K562 (cell line): Measurements from ENCODE around the gene CLIC1. TPM values are rescaled to one million over a fixed set of nuclear protein-coding genes. Genes with fewer than 3 reads are reported as not detected.

Experiments
- CCNT2 ChIP-seq: IDR thresholded peaks from 2 replicates; pipeline ENCODE4 v1.6.1; 2011; ENCODE audit warnings: borderline replicate concordance, low read depth, mild to moderate bottlenecking, moderate library complexity, mixed read lengths, low read length; ENCODE audit not compliant: insufficient read length; ENCODE audit errors: extremely low read depth
- DDX20 ChIP-seq: fragments of 450-650 bp; IDR thresholded peaks from 2 replicates; pipeline ENCODE4 v1.6.1; 2016; ENCODE audit warnings: missing genetic modification characterization, low read depth, mild to moderate bottlenecking, missing compliant biosample characterization, moderate library complexity
- EGR1 ChIP-seq: fragments of 450-650 bp; conservative IDR thresholded peaks from 2 replicates; pipeline ENCODE4 v1.6.1; 2017; ENCODE audit warnings: mild to moderate bottlenecking
- HSF4 ChIP-seq: fragments of 250-450 bp; sonication (Bioruptor Pico); IDR thresholded peaks from 2 replicates; pipeline ENCODE4 v2.1.2; 2022; ENCODE audit warnings: mild to moderate bottlenecking, moderate library complexity, borderline replicate concordance
- NCOA2 ChIP-seq, 2 experiments: fragments of 450-650 bp; IDR thresholded peaks; 2 replicates each; pipeline ENCODE4 v1.6.1; 2018; ENCODE audit warnings: mild to moderate bottlenecking in 2 of 2, moderate library complexity in 1 of 2; ENCODE audit not compliant: partially characterized antibody in 2 of 2
- PHB2 ChIP-seq: fragments of 450-650 bp; IDR thresholded peaks from 2 replicates; pipeline ENCODE4 v1.6.1; 2017; ENCODE audit warnings: low read depth
- POLR2AphosphoS5 ChIP-seq: IDR thresholded peaks from 2 replicates; pipeline ENCODE4 v1.6.1; 2011; ENCODE audit warnings: mild to moderate bottlenecking, low read depth, low read length, moderate library complexity; ENCODE audit not compliant: control insufficient read depth, insufficient read depth
- RBM25 ChIP-seq: fragments of 200-400 bp; formaldehyde crosslinking; IDR thresholded peaks from 2 replicates; pipeline ENCODE4 v1.6.1; 2018; ENCODE audit warnings: low read length, low read depth, moderate library complexity; ENCODE audit not compliant: severe bottlenecking
- SMARCC2 ChIP-seq: fragments of 450-650 bp; IDR thresholded peaks from 2 replicates; pipeline ENCODE4 v1.6.1; 2017; ENCODE audit warnings: antibody characterized with exemption, moderate library complexity, mild to moderate bottlenecking, low read depth
- ZFP1 ChIP-seq: fragments of 450-650 bp; formaldehyde crosslinking; IDR thresholded peaks from 2 replicates; pipeline ENCODE4 v1.4.0; 2020; ENCODE audit warnings: mild to moderate bottlenecking, mixed read lengths
- ZNF174 ChIP-seq: fragments of 250-450 bp; sonication (Bioruptor Pico); IDR thresholded peaks from 2 replicates; pipeline ENCODE4 v1.4.0; 2020; ENCODE audit warnings: mild to moderate bottlenecking
- ZNF436 ChIP-seq: fragments of 250-450, 450-650 bp; sonication (Bioruptor Pico); formaldehyde crosslinking; IDR thresholded peaks from 2 replicates; pipeline ENCODE4 v1.7.0; 2020; ENCODE audit warnings: mild to moderate bottlenecking
- ZNF766 ChIP-seq: fragments of 200-800 bp; sonication (Bioruptor generic); conservative IDR thresholded peaks from 2 replicates; pipeline ENCODE4 v1.6.1; 2016; ENCODE audit warnings: missing genetic modification characterization, missing compliant biosample characterization
- polyA plus RNA-seq, 8 experiments: library from polyadenylated mRNA; depleted of rRNA in 4 of 8; stranded (reverse) in 5 of 8; unstranded in 3 of 8; fragments of >200 nt; fragmentation: Nextera tagmentation in 2 of 8; fragmentation: Illumina TruSeq in 1 of 8; extraction: Ambion mirVana in 2 of 8; extraction: Trizol in 1 of 8; gene quantifications; 2 replicates each; pipeline versions ENCODE4 v1.2.1 to v1.2.3, GENCODE V29; 2011 to 2014; ENCODE audit warnings: inconsistent platforms in 1 of 8, missing spikeins in 1 of 8
- total RNA-seq, 7 experiments: library from RNA; depleted of rRNA in 6 of 7; stranded (reverse); fragments of >200 nt in 6 of 7; fragmentation: Illumina TruSeq in 2 of 7; extraction: Trizol in 2 of 7; gene quantifications; 2 replicates each; pipeline versions ENCODE4 v1.2.1 to v1.2.3, GENCODE V29; 2011 to 2021; ENCODE audit warnings: low replicate concordance in 1 of 7
- TF ChIP-seq, protein P1 (sequence below), 2 experiments: fragments of 250-450 bp in 1 of 2; fragments of 450-650 bp in 1 of 2; sonication (Bioruptor Pico) in 1 of 2; IDR thresholded peaks; 2 replicates each; pipeline versions ENCODE4 v1.6.1 to v1.8.0; 2016 to 2021; ENCODE audit warnings: mild to moderate bottlenecking in 2 of 2, moderate library complexity in 2 of 2, missing compliant biosample characterization in 1 of 2, missing genetic modification characterization in 1 of 2
- TF ChIP-seq, protein P2 (sequence below): fragments of 450-650 bp; formaldehyde crosslinking; IDR thresholded peaks from 2 replicates; pipeline ENCODE4 v1.4.0; 2020; ENCODE audit warnings: mild to moderate bottlenecking, moderate library complexity
- TF ChIP-seq, protein P3 (sequence below): fragments of 450-650 bp; IDR thresholded peaks from 2 replicates; pipeline ENCODE4 v1.6.1; 2017; ENCODE audit warnings: antibody characterized with exemption, mild to moderate bottlenecking
- TF ChIP-seq, protein P4 (sequence below): sonication (generic); formaldehyde crosslinking; IDR thresholded peaks from 2 replicates; pipeline ENCODE4 v1.8.0; 2022; ENCODE audit warnings: mild to moderate bottlenecking, missing genetic modification reagents

The CLIC1 gene
- total and polyA plus RNA-seq, 9 of the 15 experiments (the other 6 are each of a cell fraction or from before 2014, with no cell fraction given), result 1,267 to 2,419 (median 1,808) TPM

DNA sequence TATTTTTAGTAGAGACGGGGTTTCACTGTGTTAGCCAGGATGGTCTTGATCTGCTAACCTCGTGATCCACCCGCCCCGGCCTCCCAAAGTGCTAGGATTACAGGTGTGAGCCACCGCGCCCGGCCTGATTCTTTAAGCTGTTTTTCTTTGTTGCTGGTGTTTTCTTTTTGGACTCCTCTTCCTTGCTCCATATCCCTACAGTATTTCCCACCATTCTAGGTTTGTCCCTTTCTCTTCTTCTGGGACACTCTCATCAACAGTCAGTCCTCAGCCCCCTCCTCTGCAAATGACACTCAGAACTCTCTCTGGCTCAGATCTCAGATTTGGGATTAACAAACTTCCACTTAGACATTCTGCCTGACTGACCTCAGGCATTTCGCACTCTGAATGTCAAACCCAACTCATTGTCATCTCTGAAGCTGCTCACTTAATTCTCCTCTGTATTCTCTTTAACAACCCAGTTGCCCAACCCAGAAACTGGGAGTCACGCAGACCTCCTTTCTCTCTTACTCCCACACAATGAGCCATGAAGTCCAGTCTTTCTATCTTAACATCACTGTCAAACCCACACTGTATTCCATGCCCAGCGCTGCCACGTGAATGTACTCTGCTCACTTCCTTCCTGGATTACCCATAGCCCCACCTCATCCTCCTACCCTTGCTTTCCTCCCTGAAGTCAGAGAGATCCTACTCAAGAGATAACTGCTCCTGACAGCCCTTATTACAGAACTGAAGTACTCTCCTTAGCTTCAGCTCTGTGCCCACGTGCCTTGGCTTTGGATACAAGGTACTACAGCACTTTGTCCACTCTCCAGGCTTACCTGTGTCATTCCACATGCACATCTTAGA lies 10.6 kb downstream of the CLIC1 start (continued):
- TF ChIP-seq RBM25 (no peak), ZNF436 (0 out of 2 replicates have a peak, but pooled peaks have one; percentile 38), DDX20 (tag) (no peak), PHB2 (no peak), ZFP1 (CRISPR knock-in tag) (peak; percentile 11; the same call in 1 of the 2 replicates), ZNF766 (CRISPR knock-in tag) (no peak), NCOA2 (IDR thresholded peaks at IDR 0.05; ENCODE audit: partially characterized antibody in 2 of 2) (no peak), EGR1 (peak; percentile 70), CCNT2 (no peak), POLR2AphosphoS5 (peak; percentile 28; the same call in 1 of the 2 replicates), HSF4 (CRISPR knock-in tag) (no peak), SMARCC2 (peak; percentile 52; the same call in 1 of the 2 replicates), ZNF174 (CRISPR knock-in tag) (0 out of 2 replicates have a peak, but pooled peaks have one; percentile 84)
- TF ChIP-seq, protein P1, sequence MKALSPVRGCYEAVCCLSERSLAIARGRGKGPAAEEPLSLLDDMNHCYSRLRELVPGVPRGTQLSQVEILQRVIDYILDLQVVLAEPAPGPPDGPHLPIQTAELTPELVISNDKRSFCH (CRISPR knock-in tag; IDR thresholded peaks at IDR 0.05), result no peak
- TF ChIP-seq, protein P1 (tag; IDR thresholded peaks at IDR 0.05), result peak; percentile 86
- TF ChIP-seq, protein P2, sequence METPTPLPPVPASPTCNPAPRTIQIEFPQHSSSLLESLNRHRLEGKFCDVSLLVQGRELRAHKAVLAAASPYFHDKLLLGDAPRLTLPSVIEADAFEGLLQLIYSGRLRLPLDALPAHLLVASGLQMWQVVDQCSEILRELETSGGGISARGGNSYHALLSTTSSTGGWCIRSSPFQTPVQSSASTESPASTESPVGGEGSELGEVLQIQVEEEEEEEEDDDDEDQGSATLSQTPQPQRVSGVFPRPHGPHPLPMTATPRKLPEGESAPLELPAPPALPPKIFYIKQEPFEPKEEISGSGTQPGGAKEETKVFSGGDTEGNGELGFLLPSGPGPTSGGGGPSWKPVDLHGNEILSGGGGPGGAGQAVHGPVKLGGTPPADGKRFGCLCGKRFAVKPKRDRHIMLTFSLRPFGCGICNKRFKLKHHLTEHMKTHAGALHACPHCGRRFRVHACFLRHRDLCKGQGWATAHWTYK (CRISPR knock-in tag), result peak; percentile 88
- TF ChIP-seq, protein P3, sequence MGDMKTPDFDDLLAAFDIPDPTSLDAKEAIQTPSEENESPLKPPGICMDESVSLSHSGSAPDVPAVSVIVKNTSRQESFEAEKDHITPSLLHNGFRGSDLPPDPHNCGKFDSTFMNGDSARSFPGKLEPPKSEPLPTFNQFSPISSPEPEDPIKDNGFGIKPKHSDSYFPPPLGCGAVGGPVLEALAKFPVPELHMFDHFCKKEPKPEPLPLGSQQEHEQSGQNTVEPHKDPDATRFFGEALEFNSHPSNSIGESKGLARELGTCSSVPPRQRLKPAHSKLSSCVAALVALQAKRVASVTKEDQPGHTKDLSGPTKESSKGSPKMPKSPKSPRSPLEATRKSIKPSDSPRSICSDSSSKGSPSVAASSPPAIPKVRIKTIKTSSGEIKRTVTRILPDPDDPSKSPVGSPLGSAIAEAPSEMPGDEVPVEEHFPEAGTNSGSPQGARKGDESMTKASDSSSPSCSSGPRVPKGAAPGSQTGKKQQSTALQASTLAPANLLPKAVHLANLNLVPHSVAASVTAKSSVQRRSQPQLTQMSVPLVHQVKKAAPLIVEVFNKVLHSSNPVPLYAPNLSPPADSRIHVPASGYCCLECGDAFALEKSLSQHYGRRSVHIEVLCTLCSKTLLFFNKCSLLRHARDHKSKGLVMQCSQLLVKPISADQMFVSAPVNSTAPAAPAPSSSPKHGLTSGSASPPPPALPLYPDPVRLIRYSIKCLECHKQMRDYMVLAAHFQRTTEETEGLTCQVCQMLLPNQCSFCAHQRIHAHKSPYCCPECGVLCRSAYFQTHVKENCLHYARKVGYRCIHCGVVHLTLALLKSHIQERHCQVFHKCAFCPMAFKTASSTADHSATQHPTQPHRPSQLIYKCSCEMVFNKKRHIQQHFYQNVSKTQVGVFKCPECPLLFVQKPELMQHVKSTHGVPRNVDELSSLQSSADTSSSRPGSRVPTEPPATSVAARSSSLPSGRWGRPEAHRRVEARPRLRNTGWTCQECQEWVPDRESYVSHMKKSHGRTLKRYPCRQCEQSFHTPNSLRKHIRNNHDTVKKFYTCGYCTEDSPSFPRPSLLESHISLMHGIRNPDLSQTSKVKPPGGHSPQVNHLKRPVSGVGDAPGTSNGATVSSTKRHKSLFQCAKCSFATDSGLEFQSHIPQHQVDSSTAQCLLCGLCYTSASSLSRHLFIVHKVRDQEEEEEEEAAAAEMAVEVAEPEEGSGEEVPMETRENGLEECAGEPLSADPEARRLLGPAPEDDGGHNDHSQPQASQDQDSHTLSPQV, result no peak
- TF ChIP-seq, protein P4, sequence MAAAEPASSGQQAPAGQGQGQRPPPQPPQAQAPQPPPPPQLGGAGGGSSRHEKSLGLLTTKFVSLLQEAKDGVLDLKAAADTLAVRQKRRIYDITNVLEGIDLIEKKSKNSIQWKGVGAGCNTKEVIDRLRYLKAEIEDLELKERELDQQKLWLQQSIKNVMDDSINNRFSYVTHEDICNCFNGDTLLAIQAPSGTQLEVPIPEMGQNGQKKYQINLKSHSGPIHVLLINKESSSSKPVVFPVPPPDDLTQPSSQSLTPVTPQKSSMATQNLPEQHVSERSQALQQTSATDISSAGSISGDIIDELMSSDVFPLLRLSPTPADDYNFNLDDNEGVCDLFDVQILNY, result no peak
